Activated CD4-positive, alpha-beta T cell treated with anti-CD3 and anti-CD28 coated beads, Interleukin-2, Interleukin-4, amounts not matched to agents 100 ng/mL and 50 ng/mL, durations not matched to agents 16 hours and 8 hours (primary cell): ENCODE results near the gene CAPSL.
A peak's percentile ranks its signal among the peaks of the same experiment; 100 is the strongest.
"Not testable (repeated sequence)": the region's sequence is repeated elsewhere in the genome, so short reads cannot be mapped to it uniquely, and the experiment has no call there.

Source experiments
- DNase-seq: peaks from one replicate; pipeline ENCODE4 v3.0.0-alpha.2; 2020; ENCODE audit warnings: low spot score

The CAPSL gene

GRCh38 chr5:35938568-35939227 lies at the start of gene CAPSL:
Gene CAPSL (minus strand): TSS chr5:35938622. CDS start chr5:35921120, 17,502 bp downstream.
- DNase-seq: no peak

- DNase-seq: no peak
These were observed 49.4 kb upstream of the CAPSL start for GRCh38 chr5:35987776-35988175.

GRCh38 chr5:35979715-35980114 lies 41.3 kb upstream of the CAPSL start:
- DNase-seq: no peak

GRCh38 chr5:35976859-35977258 lies 38.4 kb upstream of the CAPSL start:
- DNase-seq: not testable (repeated sequence)

- no peak for DNase-seq
These were observed 36.1 kb upstream of the CAPSL start for GRCh38 chr5:35974570-35974969.

- DNase-seq: no peak
These were observed 33.4 kb upstream of the CAPSL start for GRCh38 chr5:35971878-35972210.

- no peak for DNase-seq
These were observed 32.9 kb upstream of the CAPSL start for GRCh38 chr5:35971186-35971877.

GRCh38 chr5:35963381-35963843 lies 25.0 kb upstream of the CAPSL start:
- peak; percentile 11 for DNase-seq

- DNase-seq: no peak
These were observed 21.9 kb upstream of the CAPSL start for GRCh38 chr5:35960328-35960727.

- DNase-seq: no peak
These were observed 18.0 kb upstream of the CAPSL start for GRCh38 chr5:35956429-35956828.

- DNase-seq: no peak
These were observed 15.8 kb upstream of the CAPSL start for GRCh38 chr5:35954175-35954574.

GRCh38 chr5:35947085-35947484 lies 8.7 kb upstream of the CAPSL start:
- DNase-seq: no peak

- no peak for DNase-seq
These were observed 1.2 kb upstream of the CAPSL start for GRCh38 chr5:35939639-35940038.

- peak; percentile 82 for DNase-seq
These were observed 11.9 kb downstream of the CAPSL start for GRCh38 chr5:35926389-35927051.

GRCh38 chr5:35924950-35925722 lies 13.3 kb downstream of the CAPSL start:
- DNase-seq: peak; percentile 92

GRCh38 chr5:35924122-35924949 lies 14.1 kb downstream of the CAPSL start:
- peak; percentile 63 for DNase-seq

GRCh38 chr5:35922468-35922867 lies 16.0 kb downstream of the CAPSL start:
- DNase-seq: no peak

GRCh38 chr5:35921930-35922329 lies 16.5 kb downstream of the CAPSL start:
- no peak for DNase-seq

GRCh38 chr5:35920890-35921289 lies 17.5 kb downstream of the CAPSL start:
- no peak for DNase-seq

- peak; percentile 78 for DNase-seq
These were observed 19.2 kb downstream of the CAPSL start for GRCh38 chr5:35919191-35919590.

- DNase-seq: no peak
These were observed 29.6 kb downstream of the CAPSL start for GRCh38 chr5:35908814-35909213.

- no peak for DNase-seq
These were observed 30.2 kb downstream of the CAPSL start for GRCh38 chr5:35908228-35908627.
